Esophagus squamous epithelium (tissue), 5 donors: Measurements from ENCODE around the gene CCT6A. TPM values are rescaled to one million over a fixed set of nuclear protein-coding genes. Genes with fewer than 3 reads are reported as not detected.
A peak's percentile ranks its signal among the peaks of the same experiment; 100 is the strongest.
"Not testable (repeated sequence)": the region's sequence is repeated elsewhere in the genome, so short reads cannot be mapped to it uniquely, and the experiment has no call there.

Experiments used
- DNase-seq: peaks from one replicate; lab custom pipeline; 2025; lab: John Stamatoyannopoulos, UW
- H3K27ac ChIP-seq, 4 donors: fragments of 200-600 bp; sonication (generic); one replicate each; pipeline ENCODE4 v1.5.1; 2016 to 2019; ENCODE audit warnings: mild to moderate bottlenecking in 1 of 4
- H3K27me3 ChIP-seq, 4 donors: fragments of 200-600 bp; sonication (generic); 1 replicate in 3 of 4; 2 replicates in 1 of 4; pipeline versions ENCODE4 v1.5.1 to v1.6.0; 2017 to 2021; ENCODE audit warnings: antibody characterized with exemption in 1 of 4
- H3K36me3 ChIP-seq, 3 donors: fragments of 200-600 bp; sonication (generic); one replicate each; pipeline ENCODE4 v1.5.1; 2016 to 2019
- H3K4me1 ChIP-seq, 3 donors: fragments of 200-600 bp; sonication (generic); one replicate each; pipeline ENCODE4 v1.5.1; 2017 to 2019
- H3K4me3 ChIP-seq, 4 donors: fragments of 200-600 bp; sonication (generic); 1 replicate in 3 of 4; 2 replicates in 1 of 4; pipeline ENCODE4 v1.5.1; 2016 to 2019; ENCODE audit warnings: mild to moderate bottlenecking in 2 of 4, moderate library complexity in 1 of 4
- H3K9me3 ChIP-seq, 3 donors: fragments of 200-600 bp; sonication (generic); one replicate each; pipeline ENCODE4 v1.5.1; 2016 to 2019
- POLR2A ChIP-seq, 4 donors: fragments of 450-650 bp; IDR thresholded peaks; one replicate each; pipeline ENCODE4 v1.6.1; 2017; ENCODE audit warnings: antibody characterized with exemption in 4 of 4, mild to moderate bottlenecking in 4 of 4, moderate library complexity in 3 of 4
- whole genome bisulfite sequencing, 2 donors: methylation state at CpG; one replicate each; pipeline ENCODE4 v1.1.5; 2018; 5-methylcytosine and 5-hydroxymethylcytosine counted together
- intact Hi-C: fragments of 100-400 bp; cut with DNase I; formaldehyde crosslinking; loops from one replicate; pipeline ENCODE4 v1.15.0; 2022
- total RNA-seq, 4 donors: library from RNA; depleted of rRNA; stranded (reverse); fragments of >200 nt; gene quantifications; one replicate each; pipeline ENCODE4 v1.1.0, GENCODE V29; 2016
- TF ChIP-seq, protein P1 (sequence below), 6 experiments: fragments of 450-650 bp in 4 of 6; fragments of 200-600 bp in 2 of 6; sonication (generic) in 2 of 6; IDR thresholded peaks; one replicate each; pipeline ENCODE4 v1.5.1; 2016 to 2019; ENCODE audit warnings: antibody characterized with exemption in 6 of 6, mild to moderate bottlenecking in 4 of 6, moderate library complexity in 4 of 6
- donor health status: DM: yes; HTN: yes; CAD: no.

Gene CCT6A
- total RNA-seq, 4 donors from 2014 or later: 60.6 to 163 (median 133) TPM

DNA sequence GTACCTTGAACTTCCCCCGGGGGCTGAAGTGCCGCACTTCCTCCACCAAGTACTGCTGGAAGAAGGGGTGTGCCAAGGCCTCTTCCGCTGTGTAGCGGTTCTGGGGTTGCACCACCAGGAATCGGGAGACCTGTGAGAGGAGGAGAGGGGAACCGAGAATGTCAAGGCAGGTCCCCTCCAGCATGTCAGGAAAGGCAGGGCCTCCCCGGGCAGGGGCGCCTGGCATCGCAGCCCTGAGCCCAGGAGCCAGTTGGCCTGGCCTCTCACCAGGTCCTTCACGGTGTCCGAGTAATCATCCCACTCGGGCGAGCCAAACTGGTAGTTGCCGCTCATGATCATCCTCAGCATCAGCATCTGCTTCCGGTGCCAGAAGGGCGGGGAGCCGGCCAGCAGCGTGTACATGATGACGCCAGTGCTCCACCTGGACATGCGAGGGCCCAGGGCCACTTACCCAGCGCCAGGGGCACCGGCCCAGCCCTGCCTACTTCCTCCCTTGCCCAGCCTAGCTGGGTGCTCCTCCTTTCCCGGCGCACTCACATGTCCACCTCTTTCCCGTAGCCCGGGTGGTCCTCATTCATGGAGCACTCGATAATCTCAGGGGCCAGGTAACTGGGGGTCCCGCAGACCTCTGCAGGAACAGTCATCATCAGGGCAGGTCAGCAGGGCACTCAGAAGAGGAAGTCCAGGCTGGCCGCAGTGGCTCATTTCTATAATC is 30.2 kb downstream of the CCT6A start:
- TF ChIP-seq, protein P1, sequence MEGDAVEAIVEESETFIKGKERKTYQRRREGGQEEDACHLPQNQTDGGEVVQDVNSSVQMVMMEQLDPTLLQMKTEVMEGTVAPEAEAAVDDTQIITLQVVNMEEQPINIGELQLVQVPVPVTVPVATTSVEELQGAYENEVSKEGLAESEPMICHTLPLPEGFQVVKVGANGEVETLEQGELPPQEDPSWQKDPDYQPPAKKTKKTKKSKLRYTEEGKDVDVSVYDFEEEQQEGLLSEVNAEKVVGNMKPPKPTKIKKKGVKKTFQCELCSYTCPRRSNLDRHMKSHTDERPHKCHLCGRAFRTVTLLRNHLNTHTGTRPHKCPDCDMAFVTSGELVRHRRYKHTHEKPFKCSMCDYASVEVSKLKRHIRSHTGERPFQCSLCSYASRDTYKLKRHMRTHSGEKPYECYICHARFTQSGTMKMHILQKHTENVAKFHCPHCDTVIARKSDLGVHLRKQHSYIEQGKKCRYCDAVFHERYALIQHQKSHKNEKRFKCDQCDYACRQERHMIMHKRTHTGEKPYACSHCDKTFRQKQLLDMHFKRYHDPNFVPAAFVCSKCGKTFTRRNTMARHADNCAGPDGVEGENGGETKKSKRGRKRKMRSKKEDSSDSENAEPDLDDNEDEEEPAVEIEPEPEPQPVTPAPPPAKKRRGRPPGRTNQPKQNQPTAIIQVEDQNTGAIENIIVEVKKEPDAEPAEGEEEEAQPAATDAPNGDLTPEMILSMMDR (IDR thresholded peaks at IDR 0.05): no peak
- no peak for TF ChIP-seq POLR2A (IDR thresholded peaks at IDR 0.05)
- H3K27ac ChIP-seq: no peak overlapping the region
- intact Hi-C loops: no loop called here
- H3K27me3 ChIP-seq: no peaks in the 10 kb centered on the region
- WGBS, 2 donors: 93 to 94% methylated on average over 5 to 11 of the region's 29 CpGs
- peaks cover 6 to 24% (median 13%) of the 10 kb centered on the region in 3 donors for H3K4me1 ChIP-seq
- no peak for DNase-seq
- no peak overlapping the region for H3K4me3 ChIP-seq
- H3K9me3 ChIP-seq: no peaks in the 10 kb centered on the region
- H3K36me3 ChIP-seq: peaks cover 0 to 71% (median 5%) of the 10 kb centered on the region in 3 donors

DNA sequence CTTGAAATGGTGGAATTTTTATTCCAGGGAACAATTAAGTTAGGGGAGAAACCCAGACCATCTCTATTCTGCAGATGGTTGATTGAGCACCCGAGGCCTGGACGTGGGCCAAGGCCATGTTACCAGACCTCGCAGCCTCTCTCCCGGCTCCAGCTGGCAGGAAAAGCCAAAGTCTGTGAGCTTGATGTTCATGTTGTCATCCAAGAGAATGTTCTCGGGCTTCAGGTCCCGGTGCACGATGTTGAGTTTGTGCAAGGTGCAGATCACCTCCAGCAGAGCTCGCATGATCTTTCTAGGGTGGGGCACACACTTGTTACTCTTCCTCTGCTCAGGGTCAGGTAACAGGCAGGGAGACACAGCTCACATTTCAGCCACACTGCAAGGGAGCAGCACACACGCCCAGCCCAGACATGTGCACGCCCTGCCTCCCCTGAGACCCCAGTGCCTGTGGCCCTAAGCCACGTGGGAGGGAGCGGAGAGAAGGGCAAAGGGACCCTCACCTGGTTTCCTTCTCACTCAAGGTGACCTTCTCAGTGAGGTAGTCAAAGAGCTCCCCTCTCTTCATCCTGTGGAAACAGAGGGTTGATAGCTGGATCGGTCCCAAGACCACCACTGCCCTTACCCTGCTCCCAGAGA is 31.7 kb downstream of the CCT6A start:
- Histone ChIP-seq H3K4me1 (peaks cover 6 to 24% (median 13%) of the 10 kb centered on the region in 3 donors), H3K4me3 (no peak overlapping the region), H3K36me3 (peaks cover 0 to 69% (median 3%) of the 10 kb centered on the region in 3 donors), H3K27me3 (no peaks in the 10 kb centered on the region), H3K27ac (peak overlapping the region in 1 of 4 donors; percentile 21), H3K9me3 (no peaks in the 10 kb centered on the region)
- TF ChIP-seq, protein P1 (IDR thresholded peaks at IDR 0.05): no peak
- TF ChIP-seq POLR2A (IDR thresholded peaks at IDR 0.05): no peak
- intact Hi-C loops: no loop called here
- 46 to 58% methylated on average over 7 to 9 of the region's 13 CpGs for WGBS, 2 donors
- no peak for DNase-seq

DNA sequence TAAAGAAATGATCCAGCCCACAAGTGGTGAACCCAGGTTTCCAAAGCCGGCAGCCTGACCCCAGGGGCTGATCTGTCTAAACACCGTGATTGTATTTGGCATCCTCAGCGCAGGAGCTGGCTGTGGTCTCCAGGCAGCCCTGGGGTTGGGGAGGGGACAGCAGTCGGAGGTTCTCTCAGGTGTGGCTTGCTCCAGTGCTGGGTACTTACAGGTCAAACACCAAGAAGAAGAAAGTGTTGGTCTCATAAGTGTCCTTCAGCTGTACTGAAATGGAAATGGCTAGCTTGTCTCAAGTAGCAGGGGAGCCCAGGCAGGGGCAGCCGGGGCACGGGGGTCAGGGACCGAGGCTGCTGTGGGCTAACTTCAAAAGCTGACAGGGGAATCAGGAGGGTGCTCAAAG is 35.2 kb downstream of the CCT6A start:
- H3K4me3 ChIP-seq: no peak overlapping the region
- no peak for TF ChIP-seq POLR2A (IDR thresholded peaks at IDR 0.05)
- TF ChIP-seq, protein P1 (IDR thresholded peaks at IDR 0.05): no peak
- DNase-seq: no peak
- no peak overlapping the region for H3K27ac ChIP-seq
- H3K36me3 ChIP-seq: peaks cover 0 to 47% (median 3%) of the 10 kb centered on the region in 3 donors
- H3K9me3 ChIP-seq: no peaks in the 10 kb centered on the region
- H3K27me3 ChIP-seq: no peaks in the 10 kb centered on the region
- intact Hi-C loops: no loop called here
- H3K4me1 ChIP-seq: peaks cover 0 to 13% (median 9%) of the 10 kb centered on the region in 3 donors
- 94% methylated on average over 5 to 7 of the region's 7 CpGs for WGBS, 2 donors

DNA sequence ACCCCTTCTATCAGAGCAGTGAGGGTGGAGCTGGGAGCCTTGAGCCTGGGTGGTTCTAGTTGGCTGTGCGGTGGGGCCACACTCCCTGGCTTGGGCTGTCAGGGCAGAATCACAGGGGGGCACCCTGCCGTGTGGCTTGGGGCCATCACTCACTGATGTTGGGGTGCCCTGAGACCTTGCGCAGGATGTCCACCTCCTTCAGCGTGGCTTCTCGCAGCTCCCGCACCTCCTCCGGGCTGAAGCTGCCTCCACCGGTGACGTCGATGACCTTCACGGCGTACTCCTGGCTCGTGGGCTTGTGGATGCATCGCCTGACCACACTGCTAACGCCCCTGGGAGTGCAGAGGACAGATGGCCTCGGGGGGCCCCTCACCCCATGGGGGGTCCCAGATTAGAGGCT is 35.9 kb downstream of the CCT6A start:
- H3K4me3 ChIP-seq: no peak overlapping the region
- peaks cover 0 to 19% (median 14%) of the 10 kb centered on the region in 3 donors for H3K4me1 ChIP-seq
- TF ChIP-seq POLR2A (IDR thresholded peaks at IDR 0.05): no peak
- TF ChIP-seq, protein P1 (IDR thresholded peaks at IDR 0.05): no peak
- 60 to 94% methylated on average over 1 to 6 of the region's 16 CpGs for WGBS, 2 donors
- no peaks in the 10 kb centered on the region for H3K9me3 ChIP-seq
- no peak overlapping the region for H3K27ac ChIP-seq
- intact Hi-C loops: no loop called here
- no peaks in the 10 kb centered on the region for H3K27me3 ChIP-seq
- peaks cover 0 to 40% (median 3%) of the 10 kb centered on the region in 3 donors for H3K36me3 ChIP-seq
- no peak for DNase-seq

DNA sequence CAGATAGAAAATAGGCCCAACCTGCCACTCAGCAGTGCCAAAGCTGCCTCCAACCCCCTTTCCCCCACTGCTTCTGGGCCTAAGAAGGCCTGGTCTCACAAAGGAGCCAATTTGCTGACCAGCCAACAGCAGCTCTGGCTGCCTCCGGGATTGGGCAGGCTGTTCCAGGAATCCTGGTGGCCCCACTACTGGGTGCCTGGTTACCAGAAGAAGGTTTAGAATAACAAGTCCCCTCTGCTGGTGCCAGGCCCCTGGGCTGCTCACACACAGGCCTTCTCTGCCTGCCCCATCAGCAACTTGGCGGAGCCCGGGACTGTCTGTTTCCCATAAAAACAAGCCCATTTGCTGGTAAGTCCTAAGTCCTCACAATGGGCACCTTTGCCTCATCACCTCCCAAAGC is 40.0 kb downstream of the CCT6A start:
- TF ChIP-seq, protein P1 (IDR thresholded peaks at IDR 0.05): no peak
- TF ChIP-seq POLR2A (IDR thresholded peaks at IDR 0.05): no peak

DNA sequence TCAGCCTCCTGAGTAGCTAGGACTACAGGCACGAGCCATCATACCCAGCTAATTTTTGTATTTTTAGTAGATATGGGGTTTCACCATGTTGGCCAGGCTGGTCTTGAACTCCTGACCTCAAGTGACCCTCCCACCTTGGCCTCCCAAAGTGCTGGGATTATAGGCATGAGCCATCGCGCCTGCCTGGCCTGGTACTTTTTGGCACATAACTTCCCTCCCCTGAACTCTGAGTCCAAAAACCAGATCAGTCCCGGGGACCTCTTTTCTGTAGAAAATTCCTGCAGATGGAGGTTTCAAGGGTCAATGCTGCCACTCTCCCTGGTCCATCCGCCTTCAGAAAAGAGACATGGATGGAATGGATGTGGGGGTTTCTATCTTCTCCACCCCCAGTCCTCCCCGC is 40.8 kb downstream of the CCT6A start:
- H3K27me3 ChIP-seq, DNase-seq, H3K9me3 ChIP-seq, intact Hi-C loops: not testable (repeated sequence)
- H3K27ac ChIP-seq: peak overlapping the region in 3 of 4 donors; percentile 64 to 70 (median 68)
- peaks cover 0 to 17% (median 3%) of the 10 kb centered on the region in 3 donors for H3K36me3 ChIP-seq
- H3K4me1 ChIP-seq: peaks cover 0 to 22% (median 17%) of the 10 kb centered on the region in 3 donors
- 29 to 37% methylated on average over 5 to 6 of the region's 6 CpGs for WGBS, 2 donors
- peak overlapping the region in 2 of 4 donors; percentile 3 to 45 for H3K4me3 ChIP-seq

More for the DNA sequence above, 40.0 kb downstream of the CCT6A start:
- no peaks in the 10 kb centered on the region for H3K9me3 ChIP-seq
- intact Hi-C loops: no loop called here
- 28 to 48% methylated on average over 2 to 3 of the region's 3 CpGs for WGBS, 2 donors
- peak overlapping the region; percentile 11 to 70 (median 66) for H3K27ac ChIP-seq
- no peaks in the 10 kb centered on the region for H3K27me3 ChIP-seq
- no peak for DNase-seq
- H3K4me3 ChIP-seq: no peak overlapping the region
- H3K4me1 ChIP-seq: peaks cover 0 to 22% (median 17%) of the 10 kb centered on the region in 3 donors
- H3K36me3 ChIP-seq: peaks cover 0 to 25% (median 3%) of the 10 kb centered on the region in 3 donors
